HCT116 (cell line): ENCODE results near the gene TWNK. TPM values are rescaled to one million over a fixed set of nuclear protein-coding genes. Genes with fewer than 3 reads are reported as not detected.
A peak's percentile ranks its signal among the peaks of the same experiment; 100 is the strongest.

Experiments
- ATAC-seq: fragments of 200-7000 bp; cut with Tn5 transposase; 2 replicates; pipeline ENCODE4 v1.9.1; 2020; ENCODE audit warnings: mild to moderate bottlenecking, moderate library complexity
- BruUV-seq: library from RNA; stranded (reverse); fragments of 400-500 nt; replicated peaks from 2 replicates; lab custom pipeline; 2021; lab: Mats Ljungman, UMichigan
- CTCF ChIA-PET: fragments of 300-600 bp; sonication (Branson Sonifier 250); formaldehyde crosslinking; loops from one replicate; lab custom pipeline; 2021; ENCODE audit warnings: antibody characterized with exemption; lab: Charles Lee
- POLR2A ChIA-PET: fragments of 300-600, 350-600 bp; sonication (Branson Sonifier 250); formaldehyde crosslinking; loops from one replicate; lab custom pipeline; 2021; ENCODE audit warnings: antibody characterized with exemption; lab: Charles Lee
- RAD21 ChIA-PET, 2 experiments: fragments of 300-600 bp; sonication (Branson Sonifier 250); formaldehyde crosslinking; loops; one replicate each; lab custom pipeline; 2023; ENCODE audit warnings: low total read pairs in 2 of 2; ENCODE audit not compliant: uncharacterized antibody in 2 of 2, unreplicated experiment in 2 of 2, low non-redundant PET in 1 of 2; lab: Charles Lee
- DNase-seq: peaks from one replicate; pipeline ENCODE4 v3.0.0-alpha.2; 2010; ENCODE audit warnings: low read depth, low spot score
- H2AFZ ChIP-seq: fragments of 200-600 bp; shearing (Covaris generic), sonication (generic); 2 replicates; pipeline ENCODE4 v1.6.1; 2017; ENCODE audit warnings: low read depth, mixed run types, mixed read lengths, antibody characterized with exemption, low read length; ENCODE audit not compliant: poor library complexity, severe bottlenecking
- H3K27ac ChIP-seq: 2 replicates; pipeline ENCODE4 v1.5.1; 2012; ENCODE audit warnings: low read depth, low read length
- H3K27me3 ChIP-seq: fragments of 200-600 bp; sonication (generic); 2 replicates; pipeline ENCODE4 v1.6.1; 2016; ENCODE audit warnings: mixed run types, low read length, mixed read lengths; ENCODE audit not compliant: insufficient read depth
- H3K36me3 ChIP-seq, 2 experiments: fragments of 200-500 bp in 1 of 2; fragments of 200-600 bp in 1 of 2; sonication (Bioruptor generic) in 1 of 2; sonication (generic) in 1 of 2; 2 replicates each; pipeline versions ENCODE4 v1.5.1 to v1.6.1; 2014 to 2016; ENCODE audit warnings: low read length in 2 of 2, inconsistent platforms in 1 of 2, mixed read lengths in 1 of 2, mixed run types in 1 of 2; ENCODE audit not compliant: insufficient read depth in 2 of 2, control insufficient read depth in 1 of 2
- H3K4me1 ChIP-seq, 2 experiments: fragments of 200-600 bp in 1 of 2; sonication (generic) in 1 of 2; 2 replicates each; pipeline versions ENCODE4 v1.5.1 to v1.6.1; 2012 to 2017; ENCODE audit warnings: low read length in 2 of 2, inconsistent platforms in 1 of 2, mild to moderate bottlenecking in 1 of 2, mixed read lengths in 1 of 2, mixed run types in 1 of 2, moderate library complexity in 1 of 2; ENCODE audit not compliant: insufficient read depth in 2 of 2, control insufficient read depth in 1 of 2
- H3K4me2 ChIP-seq: fragments of 200-600 bp; sonication (generic); 2 replicates; pipeline ENCODE4 v1.6.1; 2017; ENCODE audit warnings: mixed run types, low read length, mixed read lengths
- H3K4me3 ChIP-seq, 2 experiments: fragments of 200-600 bp in 1 of 2; sonication (generic) in 1 of 2; replicated peaks in 1 of 2; 2 replicates each; pipeline ENCODE4 v1.5.1; 2011 to 2016; ENCODE audit warnings: low read length in 2 of 2, control low read depth in 1 of 2, low read depth in 1 of 2, mild to moderate bottlenecking in 1 of 2, mixed read lengths in 1 of 2, mixed run types in 1 of 2
- H3K79me2 ChIP-seq: fragments of 200-600 bp; sonication (generic); 2 replicates; pipeline ENCODE4 v1.6.1; 2017; ENCODE audit warnings: mild to moderate bottlenecking, mixed run types, low read length, moderate library complexity, mixed read lengths; ENCODE audit not compliant: insufficient read depth
- H3K9ac ChIP-seq: fragments of 200-600 bp; sonication (generic); 2 replicates; pipeline ENCODE4 v1.6.1; 2016; ENCODE audit warnings: low read length, mixed read lengths
- H3K9me2 ChIP-seq: fragments of 200-600 bp; sonication (generic), shearing (Covaris generic); 2 replicates; pipeline ENCODE4 v1.6.1; 2017; ENCODE audit warnings: mixed run types, mild to moderate bottlenecking, moderate library complexity; ENCODE audit not compliant: insufficient read depth
- H3K9me3 ChIP-seq, 2 experiments: fragments of 200-500 bp in 1 of 2; fragments of 200-600 bp in 1 of 2; sonication (Bioruptor generic) in 1 of 2; sonication (generic) in 1 of 2; 2 replicates each; pipeline ENCODE4 v1.6.1; 2014 to 2017; ENCODE audit warnings: low read length in 2 of 2, mixed read lengths in 2 of 2, inconsistent platforms in 1 of 2, low read depth in 1 of 2, mild to moderate bottlenecking in 1 of 2, mixed run types in 1 of 2, moderate library complexity in 1 of 2; ENCODE audit not compliant: control insufficient read depth in 1 of 2, insufficient read depth in 1 of 2
- H4K20me1 ChIP-seq: fragments of 200-600 bp; sonication (generic), shearing (Covaris generic); 2 replicates; pipeline ENCODE4 v1.6.1; 2017; ENCODE audit warnings: mixed run types, mild to moderate bottlenecking, moderate library complexity; ENCODE audit not compliant: insufficient read depth
- CTCF ChIP-seq, 3 experiments: fragments of 200-600 bp in 1 of 3; sonication (generic) in 1 of 3; IDR thresholded peaks in 2 of 3; conservative IDR thresholded peaks in 1 of 3; 2 replicates each; pipeline ENCODE4 v1.5.1; 2012 to 2017; ENCODE audit warnings: low read depth in 2 of 3, low read length in 2 of 3, antibody characterized with exemption in 1 of 3, borderline replicate concordance in 1 of 3, control low read depth in 1 of 3, mild to moderate bottlenecking in 1 of 3, mixed read lengths in 1 of 3, mixed run types in 1 of 3, moderate library complexity in 1 of 3; ENCODE audit not compliant: insufficient read depth in 1 of 3
- EGR1 ChIP-seq: IDR thresholded peaks from 2 replicates; pipeline ENCODE4 v1.6.1; 2012; ENCODE audit warnings: low read depth
- ELF1 ChIP-seq: IDR thresholded peaks from 2 replicates; pipeline ENCODE4 v1.6.1; 2012; ENCODE audit warnings: low read depth, borderline replicate concordance
- EZH2phosphoT487 ChIP-seq: fragments of 200-600 bp; IDR thresholded peaks from 2 replicates; pipeline ENCODE4 v1.6.1; 2018; ENCODE audit warnings: antibody characterized with exemption, borderline replicate concordance
- FOSL1 ChIP-seq: IDR thresholded peaks from 2 replicates; pipeline ENCODE4 v1.6.1; 2012; ENCODE audit warnings: low read depth
- POLR2A ChIP-seq: IDR thresholded peaks from 2 replicates; pipeline ENCODE4 v1.7.0; 2011; ENCODE audit warnings: borderline replicate concordance; ENCODE audit not compliant: insufficient read depth, insufficient read length; ENCODE audit errors: extremely low read depth
- SIN3A ChIP-seq: IDR thresholded peaks from 2 replicates; pipeline ENCODE4 v1.6.1; 2012; ENCODE audit warnings: low read depth
- SP1 ChIP-seq: IDR thresholded peaks from 2 replicates; pipeline ENCODE4 v1.6.1; 2012; ENCODE audit warnings: low read depth
- SRF ChIP-seq: IDR thresholded peaks from 2 replicates; pipeline ENCODE4 v1.6.1; 2012; ENCODE audit warnings: low read depth
- TCF7L2 ChIP-seq: IDR thresholded peaks from 2 replicates; pipeline ENCODE4 v1.7.0; 2011; ENCODE audit warnings: borderline replicate concordance, inconsistent platforms; ENCODE audit not compliant: insufficient read depth, insufficient read length; ENCODE audit errors: extremely low read depth
- ZNF274 ChIP-seq: fragments of 200-500 bp; sonication (Bioruptor generic); IDR thresholded peaks from 2 replicates; pipeline ENCODE4 v1.6.1; 2014; ENCODE audit warnings: mild to moderate bottlenecking, low read depth, low read length, inconsistent platforms
- intact Hi-C: fragments of 100-400 bp; cut with micrococcal nuclease; formaldehyde crosslinking; loops from 2 replicates; pipeline ENCODE4 v1.10.0; 2022
- total RNA-seq: library from RNA; stranded (reverse); gene quantifications from one replicate; pipeline ENCODE4 v1.2.1, GENCODE V29; 2021; ENCODE audit not compliant: unreplicated experiment
- TF ChIP-seq, protein P1 (sequence below): IDR thresholded peaks from 2 replicates; pipeline ENCODE4 v1.6.1; 2011; ENCODE audit warnings: mild to moderate bottlenecking, low read length, moderate library complexity; ENCODE audit not compliant: insufficient replicate concordance; ENCODE audit errors: extremely low read depth
- TF ChIP-seq, protein P2 (sequence below): IDR thresholded peaks from 2 replicates; pipeline ENCODE4 v1.6.1; 2012; ENCODE audit warnings: low read depth
- TF ChIP-seq, protein P3 (sequence below): IDR thresholded peaks from 2 replicates; pipeline ENCODE4 v1.6.1; 2012

The TWNK gene
- total RNA-seq, 1 experiment from 2014 or later = 42.1 TPM

DNA sequence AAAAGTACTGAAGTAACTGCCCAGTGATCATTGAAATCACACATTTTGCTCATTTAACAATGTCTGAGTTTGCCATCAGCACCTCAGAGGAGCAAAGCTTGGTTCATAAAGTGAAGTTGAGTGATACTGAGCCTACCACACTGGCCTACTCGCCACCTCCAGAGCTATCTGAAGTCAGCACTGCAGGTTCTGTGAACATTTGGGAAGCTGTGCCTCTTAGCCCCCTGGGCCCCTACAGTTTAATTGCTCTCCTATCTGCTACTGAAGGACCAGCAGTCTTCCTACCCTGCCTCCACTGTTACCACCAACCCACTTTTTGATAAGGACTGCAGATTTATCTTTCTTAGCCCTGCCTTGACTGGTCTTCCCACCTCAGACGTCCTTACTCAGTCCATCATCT is 20.0 kb upstream of the TWNK start (continued):
- no peak for TF ChIP-seq CTCF (IDR thresholded peaks at IDR 0.05 in 2 of 3, conservative IDR thresholded peaks at IDR 0.05 in 1 of 3; ENCODE audit: borderline replicate concordance in 1 of 3, insufficient read depth in 1 of 3, low read depth in 2 of 3, low read length in 2 of 3)
- no peak for TF ChIP-seq ELF1
- TF ChIP-seq EGR1 = no peak
- no peak for TF ChIP-seq SIN3A
- TF ChIP-seq, protein P1, sequence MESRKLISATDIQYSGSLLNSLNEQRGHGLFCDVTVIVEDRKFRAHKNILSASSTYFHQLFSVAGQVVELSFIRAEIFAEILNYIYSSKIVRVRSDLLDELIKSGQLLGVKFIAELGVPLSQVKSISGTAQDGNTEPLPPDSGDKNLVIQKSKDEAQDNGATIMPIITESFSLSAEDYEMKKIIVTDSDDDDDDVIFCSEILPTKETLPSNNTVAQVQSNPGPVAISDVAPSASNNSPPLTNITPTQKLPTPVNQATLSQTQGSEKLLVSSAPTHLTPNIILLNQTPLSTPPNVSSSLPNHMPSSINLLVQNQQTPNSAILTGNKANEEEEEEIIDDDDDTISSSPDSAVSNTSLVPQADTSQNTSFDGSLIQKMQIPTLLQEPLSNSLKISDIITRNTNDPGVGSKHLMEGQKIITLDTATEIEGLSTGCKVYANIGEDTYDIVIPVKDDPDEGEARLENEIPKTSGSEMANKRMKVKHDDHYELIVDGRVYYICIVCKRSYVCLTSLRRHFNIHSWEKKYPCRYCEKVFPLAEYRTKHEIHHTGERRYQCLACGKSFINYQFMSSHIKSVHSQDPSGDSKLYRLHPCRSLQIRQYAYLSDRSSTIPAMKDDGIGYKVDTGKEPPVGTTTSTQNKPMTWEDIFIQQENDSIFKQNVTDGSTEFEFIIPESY = no peak
- no peak for TF ChIP-seq SP1

GRCh38 chr10:100968062-100968736 is 19.1 kb upstream of the TWNK start:
- BruUV-seq = no TSS peak
- CTCF ChIA-PET = interaction anchor here (0.5 to 2.7 kb wide), 5 partner anchors 10 to 82 kb away, joined by 3 to 10 read pairs (median 3); no protein-coding TSS in a partner anchor
- H3K4me2 ChIP-seq = peak overlapping the region; percentile 98
- H3K9ac ChIP-seq = peak overlapping the region; percentile 75; the same call in 1 of the 2 replicates
- no peak overlapping the region for H3K27ac ChIP-seq
- H3K36me3 ChIP-seq = peaks cover 0 to 10% of the 10 kb centered on the region in 2 experiments; a peak in 2 of 4 replicates
- peaks cover 7 to 32% of the 10 kb centered on the region in 2 experiments; a peak in 3 of 4 replicates for H3K4me1 ChIP-seq
- RAD21 ChIA-PET = no interaction called here
- H3K4me3 ChIP-seq = no peak overlapping the region
- no peaks in the 10 kb centered on the region for H3K79me2 ChIP-seq
- H3K9me2 ChIP-seq = no peaks in the 10 kb centered on the region
- H4K20me1 ChIP-seq = no peaks in the 10 kb centered on the region
- ATAC-seq (no peak), DNase-seq (no peak)
- intact Hi-C loops = no loop called here
- POLR2A ChIA-PET = no interaction called here
- H2AFZ ChIP-seq = no peak overlapping the region
- no peaks in the 10 kb centered on the region for H3K9me3 ChIP-seq
- no peaks in the 10 kb centered on the region for H3K27me3 ChIP-seq
- TF ChIP-seq FOSL1 = no peak
- TF ChIP-seq, protein P2, sequence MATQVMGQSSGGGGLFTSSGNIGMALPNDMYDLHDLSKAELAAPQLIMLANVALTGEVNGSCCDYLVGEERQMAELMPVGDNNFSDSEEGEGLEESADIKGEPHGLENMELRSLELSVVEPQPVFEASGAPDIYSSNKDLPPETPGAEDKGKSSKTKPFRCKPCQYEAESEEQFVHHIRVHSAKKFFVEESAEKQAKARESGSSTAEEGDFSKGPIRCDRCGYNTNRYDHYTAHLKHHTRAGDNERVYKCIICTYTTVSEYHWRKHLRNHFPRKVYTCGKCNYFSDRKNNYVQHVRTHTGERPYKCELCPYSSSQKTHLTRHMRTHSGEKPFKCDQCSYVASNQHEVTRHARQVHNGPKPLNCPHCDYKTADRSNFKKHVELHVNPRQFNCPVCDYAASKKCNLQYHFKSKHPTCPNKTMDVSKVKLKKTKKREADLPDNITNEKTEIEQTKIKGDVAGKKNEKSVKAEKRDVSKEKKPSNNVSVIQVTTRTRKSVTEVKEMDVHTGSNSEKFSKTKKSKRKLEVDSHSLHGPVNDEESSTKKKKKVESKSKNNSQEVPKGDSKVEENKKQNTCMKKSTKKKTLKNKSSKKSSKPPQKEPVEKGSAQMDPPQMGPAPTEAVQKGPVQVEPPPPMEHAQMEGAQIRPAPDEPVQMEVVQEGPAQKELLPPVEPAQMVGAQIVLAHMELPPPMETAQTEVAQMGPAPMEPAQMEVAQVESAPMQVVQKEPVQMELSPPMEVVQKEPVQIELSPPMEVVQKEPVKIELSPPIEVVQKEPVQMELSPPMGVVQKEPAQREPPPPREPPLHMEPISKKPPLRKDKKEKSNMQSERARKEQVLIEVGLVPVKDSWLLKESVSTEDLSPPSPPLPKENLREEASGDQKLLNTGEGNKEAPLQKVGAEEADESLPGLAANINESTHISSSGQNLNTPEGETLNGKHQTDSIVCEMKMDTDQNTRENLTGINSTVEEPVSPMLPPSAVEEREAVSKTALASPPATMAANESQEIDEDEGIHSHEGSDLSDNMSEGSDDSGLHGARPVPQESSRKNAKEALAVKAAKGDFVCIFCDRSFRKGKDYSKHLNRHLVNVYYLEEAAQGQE = no peak
- TF ChIP-seq, protein P3, sequence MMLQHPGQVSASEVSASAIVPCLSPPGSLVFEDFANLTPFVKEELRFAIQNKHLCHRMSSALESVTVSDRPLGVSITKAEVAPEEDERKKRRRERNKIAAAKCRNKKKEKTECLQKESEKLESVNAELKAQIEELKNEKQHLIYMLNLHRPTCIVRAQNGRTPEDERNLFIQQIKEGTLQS = no peak
- no peak for TF ChIP-seq EGR1
- no peak for TF ChIP-seq SRF
- TF ChIP-seq EZH2phosphoT487 = no peak
- TF ChIP-seq POLR2A = no peak
- no peak for TF ChIP-seq TCF7L2
- TF ChIP-seq ZNF274 = no peak
